ENCODE measurements around the gene SLC11A2.
"Not testable (repeated sequence)": the region's sequence is repeated elsewhere in the genome, so short reads cannot be mapped to it uniquely, and the experiment has no call there.

The SLC11A2 gene

DNA sequence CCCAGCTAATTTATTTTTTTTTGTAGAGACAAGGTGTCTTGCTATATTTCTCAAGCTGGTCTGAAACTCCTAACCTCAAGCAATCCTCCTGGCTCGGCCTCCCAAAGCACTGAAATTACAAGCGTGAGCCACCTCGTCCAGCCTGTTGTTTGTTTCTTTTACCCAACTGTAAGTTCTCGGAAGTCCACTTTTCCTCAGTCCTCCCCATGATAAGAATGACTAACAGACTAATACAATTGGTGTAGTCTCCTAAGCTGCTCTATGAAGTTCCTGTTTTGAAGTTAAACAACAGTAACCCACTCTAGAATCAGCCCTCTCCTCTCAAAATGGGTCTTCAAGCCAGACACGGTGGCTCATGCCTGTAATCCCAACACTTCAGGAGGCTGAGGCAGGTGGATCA is 37.3 kb downstream of the SLC11A2 start:
- DNase-seq = no peak

DNA sequence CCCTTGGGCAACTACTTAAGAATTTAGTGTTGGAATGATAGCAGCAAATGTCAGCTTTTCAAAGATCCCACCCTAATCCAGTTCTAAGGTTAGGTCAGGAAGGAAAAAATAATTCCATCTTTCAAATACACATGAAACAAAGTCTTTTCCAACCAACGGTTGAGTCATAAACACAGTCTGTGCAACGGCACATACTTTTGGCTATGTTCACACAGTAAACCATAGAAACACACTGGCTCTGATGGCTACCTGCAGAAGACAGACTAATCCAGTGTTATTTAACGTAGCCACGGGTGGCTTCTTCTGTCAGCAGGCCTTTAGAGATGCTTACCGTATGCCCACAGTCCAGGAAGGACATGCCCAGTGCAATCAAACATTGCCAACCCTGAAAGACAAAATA is 38.1 kb downstream of the SLC11A2 start:
- no peak for DNase-seq

DNA sequence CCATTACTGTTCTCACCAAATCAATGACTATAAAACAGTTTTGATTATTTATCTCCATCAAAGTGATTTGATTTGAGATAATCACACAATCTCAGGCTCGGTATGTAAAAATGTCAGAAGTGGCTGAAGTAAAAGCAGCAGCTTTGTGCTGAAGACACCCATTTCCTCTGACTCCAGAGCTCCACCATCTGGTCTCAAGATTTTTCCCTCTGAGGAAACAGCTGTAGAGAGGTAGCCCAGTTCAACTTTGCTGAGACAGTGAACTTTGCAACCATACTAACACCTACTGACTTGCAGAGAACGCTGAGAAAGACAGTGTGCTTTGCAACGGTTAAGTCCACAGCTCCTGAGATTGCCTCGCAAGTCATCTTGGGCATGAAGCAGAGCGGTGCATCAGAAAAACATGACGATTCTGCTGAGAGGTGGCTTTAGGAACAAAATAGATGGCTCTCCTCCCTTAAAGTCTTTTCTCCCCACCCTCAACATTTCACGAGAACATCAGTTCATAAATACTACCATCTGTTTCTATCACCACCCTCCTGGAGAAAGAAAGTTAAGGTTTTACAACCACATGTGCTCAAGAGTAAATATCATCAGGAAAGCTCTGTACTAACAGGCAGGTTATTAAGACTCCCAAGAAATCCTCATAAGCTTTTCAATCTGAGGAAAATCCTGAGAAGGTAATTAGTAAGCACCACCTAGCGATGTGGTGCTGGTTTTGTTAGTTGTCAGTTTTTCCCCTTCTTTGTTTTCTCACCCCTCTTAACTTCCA is 39.0 kb downstream of the SLC11A2 start:
- DNase-seq = no peak

DNA sequence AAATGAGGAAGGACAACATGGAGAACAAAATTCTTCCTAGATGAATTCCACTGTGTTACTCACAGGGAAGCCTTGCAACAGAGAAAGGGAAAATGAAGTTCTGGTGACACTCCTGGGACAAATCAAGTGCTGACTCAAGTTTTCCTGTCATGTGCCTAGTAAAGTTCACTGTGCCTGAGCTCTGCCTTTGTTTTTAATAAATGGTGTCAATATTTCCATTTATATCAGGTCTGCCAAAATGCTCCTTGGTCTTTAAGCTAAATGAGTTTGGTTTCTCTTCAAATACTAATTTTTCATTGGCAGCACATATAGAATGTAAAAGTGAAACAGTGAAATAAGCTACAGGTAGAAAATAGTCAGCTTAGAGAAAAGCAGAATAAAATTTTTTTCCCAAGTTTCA is 40.9 kb downstream of the SLC11A2 start:
- no peak for DNase-seq

DNA sequence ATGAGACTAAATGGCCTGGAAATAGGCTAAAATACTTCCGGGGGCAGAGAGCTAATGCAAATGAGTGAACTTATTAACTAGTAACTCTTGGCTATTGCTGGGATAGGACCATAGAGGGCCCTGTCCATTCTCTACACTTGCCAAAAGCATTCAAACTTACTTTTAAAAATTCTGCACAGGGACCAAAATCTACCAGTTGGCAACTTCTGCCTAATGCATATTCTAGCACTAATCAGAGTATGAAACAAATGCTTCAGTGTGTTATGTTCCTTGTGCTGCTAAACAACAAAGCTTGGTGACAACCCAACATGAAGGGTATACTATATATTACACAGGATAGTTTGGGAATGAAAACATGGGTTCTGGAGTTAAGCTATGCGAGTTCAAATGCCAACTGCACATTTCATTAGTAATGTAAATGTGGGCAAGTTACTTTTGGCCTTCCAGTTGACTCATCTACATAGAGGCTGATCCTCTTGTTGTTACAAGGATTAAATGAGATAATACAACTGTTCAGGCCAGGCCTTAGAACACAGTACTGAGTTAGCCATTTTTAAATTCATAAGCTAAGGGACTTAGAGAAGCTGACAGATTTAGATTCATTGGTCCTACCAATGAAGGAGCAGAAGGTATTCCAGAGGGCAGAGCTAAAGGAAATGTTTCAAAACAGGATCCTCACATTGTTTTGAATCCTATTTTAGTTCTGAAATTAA is 41.4 kb downstream of the SLC11A2 start:
- no peak for DNase-seq

DNA sequence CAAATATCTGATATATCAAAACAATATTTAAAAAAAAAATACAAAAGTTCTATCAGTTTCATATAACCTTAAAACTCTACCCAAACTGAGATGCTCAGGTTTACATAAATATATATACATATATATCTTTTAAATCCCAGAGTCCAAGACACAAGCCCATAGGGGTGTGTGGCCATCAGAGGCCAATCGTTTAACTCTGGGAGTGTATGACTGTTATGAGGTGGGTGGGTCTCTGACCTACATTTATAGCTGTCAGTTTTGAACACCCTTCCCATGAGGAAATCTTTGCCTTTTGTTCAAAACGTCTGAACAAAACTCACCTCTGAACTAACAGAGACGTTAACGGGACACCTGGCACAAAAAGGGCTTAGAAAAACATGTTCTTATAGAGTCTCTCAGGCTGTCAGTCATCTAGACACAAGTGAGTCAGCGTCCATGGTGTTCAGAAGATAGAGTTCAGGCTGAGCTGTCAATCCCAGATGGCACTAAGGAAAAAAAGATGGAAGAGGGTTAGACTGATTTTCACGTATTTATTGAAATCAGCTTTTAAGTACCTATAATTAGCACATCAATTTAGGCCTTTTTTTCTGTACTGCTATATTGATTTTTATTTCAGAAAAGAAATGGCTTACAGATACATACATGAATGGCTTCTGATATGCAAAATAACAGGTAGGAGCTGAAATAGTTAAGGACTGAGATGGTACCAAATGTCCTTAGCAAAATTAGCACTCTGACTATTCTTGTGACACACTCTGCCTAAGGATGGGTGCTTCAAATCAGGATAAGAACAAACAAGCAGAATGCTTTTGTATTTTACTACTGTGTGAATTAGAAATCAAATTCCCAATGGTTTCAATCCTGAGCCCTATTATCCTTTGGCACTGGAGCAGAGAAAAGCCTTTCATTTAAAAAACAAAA is 44.6 kb downstream of the SLC11A2 start:
- no peak for DNase-seq

DNA sequence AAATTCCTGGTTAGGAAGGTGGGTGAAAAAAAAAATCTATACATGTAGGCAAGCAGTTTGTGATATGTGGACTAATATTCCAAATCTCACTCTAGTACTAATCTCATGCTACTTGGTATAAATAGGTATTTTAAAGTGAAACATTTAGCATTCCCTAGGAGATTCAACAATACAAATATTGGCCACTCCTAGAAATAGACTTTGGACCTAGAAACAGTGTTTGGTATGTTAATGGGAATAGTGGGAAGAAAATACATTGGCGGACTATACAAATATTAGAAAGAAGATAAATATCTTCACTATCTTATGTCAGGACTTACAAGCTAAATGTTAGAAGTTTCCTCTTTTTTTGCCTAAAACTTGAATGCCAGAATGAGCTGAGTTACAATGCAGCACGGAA is 45.6 kb downstream of the SLC11A2 start:
- DNase-seq = no peak

DNA sequence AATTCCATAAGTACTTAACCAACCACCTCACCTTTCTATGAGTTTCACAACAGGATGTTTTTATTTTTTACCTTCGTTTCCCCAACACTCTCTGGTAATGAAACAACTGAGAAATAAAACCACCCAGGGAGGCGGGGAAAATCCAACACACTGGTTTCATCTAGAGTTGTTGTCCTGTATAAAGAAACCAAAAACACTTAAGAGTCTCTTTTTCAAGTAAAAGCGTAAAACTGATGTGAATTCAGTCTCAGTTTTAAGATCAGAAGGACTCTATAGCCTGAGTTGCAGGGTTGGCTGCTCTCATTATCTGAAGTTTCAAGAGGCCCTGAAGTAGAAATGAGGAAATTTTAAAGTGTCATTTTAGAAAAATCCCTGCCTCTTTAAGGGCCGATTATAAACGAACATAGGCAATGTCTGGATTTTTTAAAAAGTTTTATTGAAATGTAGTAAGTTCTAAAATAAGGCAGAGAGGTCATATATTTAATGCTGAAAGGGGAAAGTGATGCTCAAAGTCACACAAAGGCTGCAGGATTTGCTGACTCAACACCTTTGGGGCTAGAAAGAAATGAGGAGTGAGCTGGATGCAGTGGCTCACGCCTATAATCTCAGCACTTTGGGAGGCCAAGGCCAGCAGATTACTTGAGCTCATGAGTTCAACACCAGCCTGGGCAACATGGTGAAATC is 46.7 kb downstream of the SLC11A2 start:
- no peak for DNase-seq

DNA sequence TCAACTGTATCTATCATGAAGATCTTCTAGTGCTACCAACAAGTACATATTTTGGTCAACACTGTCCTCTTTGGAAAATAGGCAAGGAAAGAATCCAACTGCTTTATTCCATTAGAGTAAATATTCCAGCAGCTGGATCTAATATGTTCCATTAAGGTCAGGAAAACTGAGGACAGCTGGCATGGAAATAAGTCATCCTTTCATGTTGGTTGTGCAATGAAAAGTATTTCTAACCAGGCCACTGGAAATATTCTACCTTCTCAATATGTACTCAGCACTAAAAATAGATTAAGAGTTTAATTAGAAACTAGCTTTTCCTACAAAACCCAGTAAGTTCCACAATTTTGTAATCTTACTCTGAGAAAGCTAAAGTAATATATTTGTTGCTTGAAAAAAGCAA is 54.2 kb downstream of the SLC11A2 start:
- DNase-seq = no peak

DNA sequence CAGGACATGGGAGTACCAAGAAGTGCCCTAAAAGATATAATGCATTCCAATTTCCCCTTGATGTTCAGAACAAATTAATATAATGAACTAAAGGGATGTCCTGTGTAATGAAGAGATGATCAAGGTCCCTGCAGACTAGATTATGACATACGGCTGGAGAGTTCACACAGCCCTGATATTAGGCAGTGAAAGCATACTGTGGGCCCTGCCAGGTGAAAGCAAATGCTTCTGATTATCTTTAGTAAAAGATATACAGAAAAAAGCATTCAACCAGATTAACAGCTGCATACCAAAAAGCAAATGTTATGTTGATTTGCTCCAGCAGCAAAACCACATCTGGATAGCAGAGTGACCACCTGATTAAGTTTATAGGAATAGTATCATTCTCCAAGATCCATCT is 61.8 kb downstream of the SLC11A2 start:
- DNase-seq = no peak

DNA sequence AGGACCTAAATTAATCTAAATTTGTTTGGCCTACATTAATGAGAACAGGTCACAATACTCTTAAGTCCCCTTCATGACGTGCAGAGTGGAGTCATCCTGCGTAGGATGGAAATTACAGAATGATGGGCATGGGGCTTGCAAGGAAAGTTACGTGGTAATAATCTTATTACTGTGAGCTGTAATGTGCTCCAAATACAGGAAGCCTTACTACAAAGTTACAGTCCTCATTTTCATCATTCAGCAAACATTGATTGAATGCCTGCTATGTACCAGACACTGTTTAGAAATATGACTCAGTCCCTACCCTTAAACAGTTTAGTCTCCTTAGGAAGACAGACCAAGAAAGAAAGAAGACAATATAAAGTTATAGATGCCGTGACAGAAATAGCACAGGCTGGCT is 64.5 kb downstream of the SLC11A2 start:
- no peak for DNase-seq

DNA sequence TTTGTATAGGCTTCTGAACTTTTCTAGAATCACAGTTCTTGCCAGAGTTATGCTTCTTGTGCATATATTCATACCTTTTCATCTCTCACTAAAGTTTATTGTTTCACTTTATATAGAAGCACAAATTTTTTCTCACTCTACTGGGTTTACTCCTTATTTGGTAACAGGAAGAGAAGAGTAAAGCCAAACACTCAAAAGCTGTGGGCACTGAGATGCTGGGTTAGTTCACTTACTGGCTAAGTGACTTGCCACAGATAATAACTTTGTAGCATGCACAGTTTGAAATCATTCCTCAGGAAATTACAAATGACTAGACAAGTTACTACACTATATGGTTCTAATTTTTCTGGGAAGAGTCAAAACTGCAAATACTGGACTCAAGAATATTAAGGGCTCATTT is 66.1 kb downstream of the SLC11A2 start:
- DNase-seq = no peak

DNA sequence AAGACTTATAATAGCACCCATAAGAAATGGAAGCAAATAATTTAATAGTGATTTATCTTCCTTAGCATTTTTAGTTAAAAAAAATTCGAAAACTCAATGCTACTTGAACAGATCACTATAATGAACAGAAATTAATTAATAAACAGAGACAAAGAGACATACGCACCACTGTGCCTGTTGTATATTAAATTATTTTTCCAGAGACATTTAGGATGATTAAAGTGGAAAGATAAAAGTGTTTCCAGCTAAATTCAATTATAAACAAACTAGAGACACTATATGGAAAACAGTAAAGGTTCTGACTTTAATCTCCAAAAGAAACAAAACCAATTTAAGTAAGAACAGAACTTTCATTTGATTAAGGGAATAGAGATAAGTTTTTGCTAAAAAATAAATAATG is 70.5 kb downstream of the SLC11A2 start:
- DNase-seq = no peak

DNA sequence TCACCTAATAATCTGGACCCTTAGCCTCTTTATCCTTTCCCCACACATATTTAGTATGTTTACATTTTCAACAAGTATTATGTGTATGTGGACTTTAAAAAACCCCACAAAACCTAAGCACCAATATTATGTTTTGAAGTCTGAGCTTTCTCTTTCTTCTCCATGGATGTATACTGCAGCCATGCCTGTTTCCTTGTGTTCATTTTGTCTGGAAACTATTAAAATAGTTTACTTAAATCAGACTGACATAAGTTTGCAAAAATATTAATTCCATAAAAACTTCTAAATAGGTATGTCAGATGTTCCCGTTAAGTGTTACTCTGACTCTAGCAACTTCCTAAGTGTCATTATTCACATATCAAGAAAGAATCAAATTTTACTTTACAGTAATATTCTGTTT is 70.9 kb downstream of the SLC11A2 start:
- no peak for DNase-seq

DNA sequence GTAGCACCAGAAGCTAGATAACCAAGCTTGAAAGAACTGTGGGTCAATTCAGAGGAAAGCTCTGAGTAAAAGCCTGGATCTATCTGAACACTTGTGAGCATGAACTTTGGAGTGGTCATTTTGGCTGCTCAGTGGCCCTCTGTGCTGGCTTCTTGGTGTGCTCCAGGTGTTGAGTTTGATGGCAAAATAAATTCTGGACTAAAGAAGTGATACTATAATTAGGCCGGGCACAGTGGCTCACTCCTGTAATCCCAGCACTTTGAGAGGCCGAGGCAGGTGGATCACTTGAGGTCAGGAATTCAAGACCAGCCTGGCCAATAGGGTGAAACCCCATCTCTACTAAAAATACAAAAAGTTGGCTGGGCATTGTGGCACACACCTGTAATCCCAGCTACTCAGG is 71.4 kb downstream of the SLC11A2 start:
- not testable (repeated sequence) for DNase-seq

DNA sequence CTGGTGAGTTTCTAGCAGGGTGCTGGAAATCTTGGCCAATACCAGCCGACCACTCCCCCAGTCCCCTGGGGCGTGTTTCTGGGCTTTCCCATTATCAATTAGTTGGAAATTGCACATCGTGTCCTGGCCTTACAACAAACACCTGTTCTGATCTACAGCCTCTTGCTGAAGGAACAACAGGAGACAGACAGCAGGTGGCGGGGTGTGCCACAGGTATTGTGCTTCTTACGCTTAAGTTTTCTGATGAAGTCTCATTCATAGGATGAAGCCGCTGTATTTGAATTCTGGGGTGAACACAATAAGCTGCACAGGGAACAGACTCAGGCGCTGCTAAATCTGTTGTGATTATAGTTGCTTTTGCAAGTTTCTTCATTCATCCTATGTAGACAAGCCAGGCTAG is 73.1 kb downstream of the SLC11A2 start:
- DNase-seq = no peak

DNA sequence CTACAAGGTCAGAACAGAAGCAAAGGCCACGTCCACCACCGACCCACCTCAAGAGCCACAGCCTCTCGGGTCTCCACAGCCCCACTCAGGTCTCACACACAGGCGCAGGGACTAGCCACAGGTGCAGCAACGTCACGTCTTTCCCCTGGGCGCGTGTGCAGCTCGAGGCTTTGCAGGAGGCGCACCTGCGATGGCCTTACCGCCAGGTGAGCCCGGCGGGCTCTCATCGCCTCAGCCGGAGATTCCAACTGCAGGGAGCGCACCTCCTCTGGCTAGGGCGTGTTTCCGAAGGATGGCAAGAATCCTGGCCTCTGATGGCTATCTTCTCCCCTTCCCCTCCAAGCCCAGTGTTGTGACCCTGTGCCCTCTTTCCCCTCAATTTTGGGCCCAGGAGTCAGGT is 73.7 kb downstream of the SLC11A2 start, which contains the start of gene HIGD1C:
Gene HIGD1C, plus strand, starts transcription at position 35 of the 400 bp plus-strand sequence. CDS start 1,455 bp downstream, outside the sequence.
- DNase-seq = no peak

DNA sequence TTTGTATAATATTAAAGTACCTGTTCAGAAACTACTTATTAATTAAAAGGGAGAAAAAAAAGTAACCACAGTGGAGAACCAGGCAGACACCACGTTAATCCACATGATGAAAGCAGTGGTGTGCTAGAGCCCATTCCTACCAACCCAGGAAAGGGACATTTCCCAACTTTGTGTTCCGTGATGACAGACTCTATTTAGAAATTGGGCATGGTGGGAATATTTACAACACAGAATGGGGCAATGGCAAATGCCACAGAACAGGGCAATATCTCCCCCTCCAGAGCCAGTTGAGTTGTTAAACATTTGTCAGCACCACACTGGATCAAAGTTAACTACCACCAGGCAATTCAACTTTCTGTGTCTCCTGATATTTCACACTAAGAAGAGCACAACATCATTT is 75.1 kb downstream of the SLC11A2 start:
- DNase-seq = no peak

DNA sequence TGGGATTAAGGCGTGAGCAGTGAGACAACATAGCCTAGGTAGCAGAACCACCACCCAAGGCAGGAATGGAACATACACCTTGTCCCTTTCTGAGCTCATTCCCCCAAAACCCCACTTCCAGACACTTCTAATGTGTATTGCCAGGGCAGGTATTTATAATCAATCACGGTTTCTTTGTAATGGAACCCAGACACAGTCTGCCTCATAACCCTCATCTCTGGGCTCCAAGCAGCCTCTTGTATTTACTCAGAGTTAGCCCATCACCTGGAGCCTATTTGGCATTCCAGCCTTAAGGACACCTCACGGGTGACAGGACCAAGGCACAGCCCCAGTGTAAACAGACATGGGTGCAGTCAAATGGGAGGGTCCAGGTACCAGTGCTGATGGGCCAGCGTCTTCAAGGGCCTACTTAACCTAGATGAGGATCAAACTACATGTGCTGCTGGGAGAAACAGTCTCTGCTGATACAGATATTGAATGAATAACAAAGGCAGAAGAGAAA is 76.3 kb downstream of the SLC11A2 start:
- DNase-seq = no peak

DNA sequence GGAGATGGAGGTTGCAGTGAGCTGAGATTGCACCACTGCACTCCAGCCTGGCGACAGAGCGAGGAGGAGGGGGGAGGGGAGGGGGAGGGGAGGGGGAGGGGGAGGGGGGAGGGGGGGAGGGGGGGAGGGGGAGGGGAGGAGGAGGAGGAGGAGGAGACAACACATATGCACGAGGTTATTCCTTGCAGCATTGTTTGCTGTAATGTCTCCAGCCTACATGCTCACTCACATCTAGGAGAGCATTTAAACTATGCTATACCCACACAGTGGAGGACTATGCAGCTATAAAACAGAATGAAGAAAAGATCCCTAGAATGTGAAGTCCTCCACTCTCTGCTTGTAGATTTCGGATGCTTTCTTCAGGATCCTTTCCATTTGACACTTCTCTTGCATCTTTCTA is 77.4 kb downstream of the SLC11A2 start:
- no peak for DNase-seq

DNA sequence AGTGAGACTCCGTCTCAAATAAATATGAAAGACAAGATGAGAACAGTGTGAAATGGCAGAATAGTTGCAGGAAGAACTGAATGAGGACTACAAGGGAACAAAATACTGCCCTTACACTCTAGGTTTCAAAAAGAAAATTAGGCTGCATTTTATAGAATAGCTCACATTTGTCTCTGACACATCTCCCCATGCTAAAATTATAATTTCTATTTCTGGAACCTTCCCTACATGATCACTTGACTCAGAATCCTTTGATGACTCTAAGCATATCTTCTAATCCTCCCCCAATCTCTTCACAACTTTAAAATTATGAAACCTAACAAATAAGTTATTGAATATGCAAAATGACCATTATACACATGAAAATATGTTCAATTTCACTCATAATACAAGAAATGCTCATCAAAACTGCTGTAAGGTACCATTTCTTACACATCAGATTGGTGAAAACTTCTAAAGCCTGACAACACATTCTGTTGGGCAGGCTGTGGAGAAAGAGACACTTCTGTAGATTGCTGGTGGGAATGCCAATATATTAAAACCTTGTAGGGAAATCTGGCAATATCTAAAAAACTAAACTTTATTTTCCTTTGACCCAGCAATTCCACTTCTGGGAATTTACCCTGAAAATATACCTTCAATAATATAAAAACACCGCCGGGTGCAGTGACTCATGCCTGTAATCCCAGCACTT is 78.1 kb downstream of the SLC11A2 start:
- DNase-seq = no peak

DNA sequence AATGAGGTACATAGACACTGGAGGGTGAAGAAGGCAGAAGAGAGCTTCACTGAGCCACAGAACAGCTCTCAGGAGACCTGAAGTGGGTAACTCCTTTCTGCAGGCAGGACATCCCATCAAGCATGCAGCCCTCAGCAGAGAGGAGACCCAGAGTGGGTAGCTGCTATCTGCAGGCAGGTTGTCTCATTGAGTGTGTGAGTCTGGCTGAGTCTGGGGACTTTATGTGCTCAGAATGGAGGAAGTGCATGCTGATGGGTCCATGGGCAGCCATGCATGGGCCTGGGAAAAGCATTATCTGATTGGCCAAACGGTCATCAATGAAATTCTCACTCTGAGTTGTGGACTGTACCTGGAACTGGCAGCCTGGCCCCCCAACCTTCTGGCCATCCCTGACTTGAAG is 88.5 kb downstream of the SLC11A2 start:
- DNase-seq = no peak

Measured in NCI-H446 treated with DMSO at 0.1 percent for 48 hours (cell line).